Measurements from ENCODE around the gene HIRA.

The HIRA gene

GRCh38 chr22:19407649-19408606, 23.6 kb downstream of the HIRA start:
- DNase-seq, result no peak

GRCh38 chr22:19406846-19407245, 24.7 kb downstream of the HIRA start:
- DNase-seq, result no peak

- no peak for DNase-seq
Observed at GRCh38 chr22:19406281-19406811, 25.2 kb downstream of the HIRA start.

- no peak for DNase-seq
Observed at GRCh38 chr22:19405652-19406051, 25.9 kb downstream of the HIRA start.

GRCh38 chr22:19405133-19405532, 26.4 kb downstream of the HIRA start:
- DNase-seq, result no peak

- DNase-seq, result no peak
Observed at GRCh38 chr22:19404676-19405075, 26.9 kb downstream of the HIRA start.

GRCh38 chr22:19402642-19403191, 28.8 kb downstream of the HIRA start:
- no peak for DNase-seq

GRCh38 chr22:19401483-19401882, 30.1 kb downstream of the HIRA start:
- DNase-seq, result no peak

GRCh38 chr22:19400881-19401280, 30.7 kb downstream of the HIRA start:
- DNase-seq, result no peak

GRCh38 chr22:19398652-19399051, 32.9 kb downstream of the HIRA start:
- DNase-seq, result no peak

- DNase-seq, result no peak
Observed at GRCh38 chr22:19398206-19398605, 33.3 kb downstream of the HIRA start.

- no peak for DNase-seq
Observed at GRCh38 chr22:19397734-19398104, 33.8 kb downstream of the HIRA start.

GRCh38 chr22:19396934-19397733, 34.4 kb downstream of the HIRA start:
- no peak for DNase-seq

- no peak for DNase-seq
Observed at GRCh38 chr22:19396561-19396933, 35.0 kb downstream of the HIRA start.

- no peak for DNase-seq
Observed at GRCh38 chr22:19395276-19395675, 36.3 kb downstream of the HIRA start.

GRCh38 chr22:19394274-19395050, 37.1 kb downstream of the HIRA start:
- DNase-seq, result no peak

GRCh38 chr22:19393704-19394103, 37.8 kb downstream of the HIRA start:
- DNase-seq, result no peak

GRCh38 chr22:19387575-19387974, 44.0 kb downstream of the HIRA start:
- DNase-seq, result no peak

GRCh38 chr22:19387038-19387437, 44.5 kb downstream of the HIRA start:
- DNase-seq, result no peak

GRCh38 chr22:19386248-19386647, 45.3 kb downstream of the HIRA start:
- no peak for DNase-seq

GRCh38 chr22:19385221-19385906, 46.2 kb downstream of the HIRA start:
- DNase-seq, result no peak

- DNase-seq, result no peak
Observed at GRCh38 chr22:19383292-19383691, 48.2 kb downstream of the HIRA start.

All from right forelimb (tissue), 1 donor.